HG02970 (cell line): Measurements from ENCODE around the gene THBS2.
"Not testable (repeated sequence)": the region's sequence is repeated elsewhere in the genome, so short reads cannot be mapped to it uniquely, and the experiment has no call there.

Experiments used
- ATAC-seq: cut with Tn5 transposase; IDR thresholded peaks from one replicate; pipeline ENCODE4 v1.9.1; 2021; ENCODE audit warnings: mild to moderate bottlenecking, moderate library complexity, moderate number of reproducible peaks; ENCODE audit not compliant: unreplicated experiment, low FRiP score

Gene THBS2

GRCh38 chr6:169189182-169189581 lies 64.5 kb downstream of the THBS2 start:
- no peak for ATAC-seq

DNA sequence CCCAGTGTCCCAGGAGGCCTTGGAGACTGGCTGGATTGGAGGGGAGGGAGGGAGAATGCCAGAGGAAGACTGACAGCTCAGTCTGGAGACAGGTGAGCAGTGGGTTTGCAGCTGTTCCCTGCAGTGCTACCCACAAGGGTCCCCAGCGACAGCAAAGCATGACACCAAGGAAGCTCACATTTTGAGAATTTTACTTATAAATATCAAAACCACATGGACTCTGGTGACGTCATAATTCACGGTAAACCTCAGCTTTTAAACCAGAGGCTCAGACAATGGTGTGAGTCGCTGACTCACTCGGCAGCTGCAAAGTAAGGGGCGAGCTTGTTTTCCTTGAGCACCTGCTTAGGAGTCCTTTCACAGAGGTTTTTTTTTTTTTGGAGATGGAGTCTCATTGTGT lies 65.2 kb downstream of the THBS2 start:
- no peak for ATAC-seq

DNA sequence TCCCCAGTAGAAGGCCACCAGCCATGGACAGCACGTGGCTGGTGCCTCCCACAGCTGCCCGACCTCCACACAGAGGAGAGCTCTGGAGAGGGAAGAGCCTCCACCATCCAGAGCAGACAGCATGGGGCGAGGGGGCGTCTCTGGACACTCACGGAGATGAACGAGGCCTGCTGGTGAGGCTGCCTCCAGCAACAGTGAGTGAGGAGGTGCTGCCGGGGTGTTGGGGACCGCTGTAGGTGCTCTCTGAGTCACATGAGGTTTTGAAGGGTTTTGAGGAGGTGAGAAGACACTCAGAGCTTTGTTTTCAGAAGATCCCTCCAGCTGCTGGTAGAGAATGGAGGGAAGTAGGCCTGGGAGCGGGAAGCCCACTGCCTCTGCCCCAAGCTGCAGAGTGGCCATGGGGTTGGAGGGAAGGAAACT lies 65.6 kb downstream of the THBS2 start:
- ATAC-seq: no peak

GRCh38 chr6:169186496-169187169 lies 67.0 kb downstream of the THBS2 start:
- ATAC-seq: no peak

- no peak for ATAC-seq
Measured at GRCh38 chr6:169185692-169186485, 67.8 kb downstream of the THBS2 start.

GRCh38 chr6:169185011-169185521 lies 68.6 kb downstream of the THBS2 start:
- no peak for ATAC-seq

DNA sequence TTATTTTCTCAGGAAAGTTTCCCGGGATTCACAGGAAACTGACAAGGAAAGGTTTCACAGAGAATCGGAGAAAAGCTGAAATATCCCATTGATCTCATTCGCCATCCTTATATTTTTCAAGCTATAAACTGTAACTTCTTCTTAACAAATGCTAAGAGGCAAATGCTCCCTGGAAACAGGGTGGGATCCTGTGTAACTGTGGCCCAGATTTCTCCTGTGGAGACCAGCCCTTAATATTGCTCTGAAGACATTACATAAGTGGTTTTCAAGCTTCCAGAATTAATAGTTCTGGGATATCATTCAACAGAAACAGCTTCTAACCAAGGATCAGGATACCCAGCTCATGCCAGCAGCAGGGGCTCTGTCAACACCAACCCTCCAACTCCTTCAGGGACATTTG lies 69.2 kb downstream of the THBS2 start:
- ATAC-seq: no peak

DNA sequence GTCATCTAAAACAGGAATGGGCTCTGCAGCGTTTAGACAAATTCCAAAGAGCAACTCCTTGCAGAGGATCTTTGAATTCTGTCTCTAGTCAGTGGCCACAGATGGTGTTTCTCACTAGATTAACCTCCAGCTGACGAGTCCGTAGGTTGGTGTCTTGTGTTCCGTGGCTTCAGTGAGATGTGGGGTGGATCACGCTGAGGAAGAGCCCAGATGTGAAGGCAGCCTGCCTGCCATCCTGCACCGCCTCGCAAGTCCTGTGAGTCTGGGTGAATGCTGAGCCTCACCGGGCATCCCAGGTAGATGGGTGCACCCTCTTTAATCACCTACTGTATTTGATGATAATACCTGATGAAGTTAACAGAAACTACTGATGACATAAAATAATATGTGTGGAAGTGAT lies 70.4 kb downstream of the THBS2 start:
- no peak for ATAC-seq

DNA sequence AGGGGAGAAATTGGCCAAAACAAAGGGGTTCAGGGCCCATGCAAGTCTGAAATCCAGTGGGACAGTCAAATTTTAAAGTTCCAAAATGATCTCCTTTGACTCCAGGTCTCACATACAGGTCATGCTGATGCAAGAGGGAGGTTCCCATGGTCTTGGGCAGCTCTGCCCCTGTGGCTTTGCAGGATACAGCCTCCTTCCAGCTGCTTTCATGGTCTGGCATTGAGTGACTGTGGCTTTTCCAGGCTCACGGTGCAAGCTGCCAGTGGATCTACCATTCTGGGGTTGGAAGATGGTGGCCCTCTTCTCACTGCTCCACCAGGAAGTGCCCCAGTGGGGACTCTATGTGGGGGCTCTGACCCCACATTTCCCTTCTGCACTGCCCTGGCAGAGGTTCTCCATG lies 73.8 kb downstream of the THBS2 start:
- ATAC-seq: not testable (repeated sequence)

DNA sequence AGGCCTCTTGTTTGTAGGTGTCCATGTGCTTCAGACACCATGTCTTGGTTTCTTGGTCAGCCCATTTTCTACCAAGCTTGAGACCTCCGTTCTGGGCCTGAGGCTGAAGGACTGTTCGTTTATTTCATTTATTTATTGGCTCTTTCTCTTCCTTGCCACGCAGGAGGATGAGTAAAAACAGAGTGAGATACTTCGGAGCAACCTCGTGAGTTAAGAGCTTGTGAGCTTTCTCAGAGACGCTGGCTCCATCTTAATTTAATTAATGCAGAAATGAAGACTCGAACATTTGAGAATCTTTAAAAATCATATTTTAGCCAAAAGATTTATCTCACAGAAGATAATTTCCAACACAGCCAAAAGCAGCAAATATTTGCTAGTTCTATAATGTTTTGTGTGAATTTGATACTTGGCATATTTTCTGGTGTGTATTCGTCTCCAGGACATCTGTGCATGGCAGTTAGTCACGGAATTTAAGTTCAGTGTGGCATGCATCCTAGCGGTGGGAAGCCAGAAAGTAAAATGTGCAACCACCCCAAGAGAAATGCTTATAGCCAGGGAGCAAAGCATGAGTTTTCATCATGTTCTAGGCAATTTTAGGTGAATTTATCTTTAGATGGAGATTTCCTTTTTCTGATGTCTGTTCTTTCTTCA lies 76.0 kb downstream of the THBS2 start:
- no peak for ATAC-seq

- no peak for ATAC-seq
Measured at GRCh38 chr6:169176361-169176991, 77.2 kb downstream of the THBS2 start.

- no peak for ATAC-seq
Measured at GRCh38 chr6:169175360-169175887, 78.2 kb downstream of the THBS2 start.

DNA sequence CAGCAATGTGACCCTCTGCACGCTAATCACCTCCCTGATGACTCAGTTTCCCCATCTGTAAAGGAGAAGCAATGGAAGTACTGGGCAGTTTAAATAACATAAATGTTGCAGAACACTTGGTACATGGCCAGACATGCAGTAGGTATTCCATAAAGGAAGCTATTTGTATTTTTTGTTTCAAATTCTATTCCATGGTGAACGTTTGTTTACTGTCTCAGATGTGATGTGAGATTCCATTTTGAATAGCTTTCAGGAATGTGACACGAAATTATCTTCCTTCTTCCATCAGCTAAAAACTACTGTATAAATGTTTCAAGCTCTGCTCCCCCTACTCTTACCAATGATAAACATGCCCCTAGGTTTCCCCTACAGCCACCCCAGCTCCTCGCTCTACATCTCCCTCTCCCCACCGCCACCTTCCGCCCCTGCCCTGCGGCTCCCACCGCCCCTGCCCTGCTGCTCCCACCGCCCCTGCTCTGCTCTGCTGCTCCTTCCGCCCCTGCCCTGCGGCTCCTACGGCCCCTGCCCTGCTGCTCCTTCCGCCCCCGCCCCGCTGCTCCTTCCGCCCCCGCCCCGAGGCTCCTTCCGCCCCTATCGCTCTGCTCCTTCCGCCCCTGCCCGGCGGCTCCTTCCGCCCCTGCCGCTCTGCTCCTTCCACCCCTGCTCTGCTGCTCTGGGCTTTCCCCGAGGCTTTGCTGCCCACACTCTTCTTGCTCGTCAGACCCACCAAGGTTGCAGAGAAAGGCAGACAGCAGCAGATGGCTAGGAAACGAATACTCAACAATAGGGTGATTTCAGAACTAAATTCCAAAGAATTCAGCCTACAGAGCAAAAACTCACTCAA lies 78.9 kb downstream of the THBS2 start:
- ATAC-seq: no peak

DNA sequence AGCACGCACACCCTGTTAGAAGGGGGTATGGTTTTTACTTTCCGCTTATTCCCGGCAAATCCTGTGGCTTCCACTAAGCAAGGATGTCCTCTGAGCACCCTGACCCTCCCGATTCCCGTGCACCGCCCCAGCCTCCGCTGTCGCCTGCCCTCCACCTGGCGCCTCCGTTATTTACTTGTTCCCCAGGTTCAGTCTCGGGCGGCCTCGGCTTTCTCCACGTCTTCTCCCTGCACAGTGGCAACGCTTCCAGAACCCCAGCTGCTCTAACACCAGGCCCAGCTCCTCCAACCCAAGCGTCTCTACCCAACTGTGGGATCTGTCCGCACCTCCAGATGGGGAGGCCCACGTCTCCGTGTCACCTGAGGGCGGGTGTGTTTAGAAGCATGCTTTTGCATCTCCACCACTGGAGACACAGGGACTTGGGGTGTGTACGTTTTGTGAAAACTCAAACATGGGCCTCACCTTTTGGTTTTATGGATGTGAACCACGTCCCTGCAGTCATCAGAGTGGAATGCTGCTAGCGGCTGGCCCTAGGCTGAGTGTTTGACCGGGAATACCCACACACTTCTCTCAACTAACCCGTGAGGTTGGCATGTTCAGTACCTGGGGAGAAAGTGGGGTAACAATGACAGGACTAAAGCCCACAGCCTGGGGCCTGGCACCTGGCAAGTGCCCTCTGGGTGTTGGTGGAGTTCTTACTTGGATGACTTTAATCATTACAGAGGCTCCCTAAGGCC lies 79.9 kb downstream of the THBS2 start:
- ATAC-seq: no peak

DNA sequence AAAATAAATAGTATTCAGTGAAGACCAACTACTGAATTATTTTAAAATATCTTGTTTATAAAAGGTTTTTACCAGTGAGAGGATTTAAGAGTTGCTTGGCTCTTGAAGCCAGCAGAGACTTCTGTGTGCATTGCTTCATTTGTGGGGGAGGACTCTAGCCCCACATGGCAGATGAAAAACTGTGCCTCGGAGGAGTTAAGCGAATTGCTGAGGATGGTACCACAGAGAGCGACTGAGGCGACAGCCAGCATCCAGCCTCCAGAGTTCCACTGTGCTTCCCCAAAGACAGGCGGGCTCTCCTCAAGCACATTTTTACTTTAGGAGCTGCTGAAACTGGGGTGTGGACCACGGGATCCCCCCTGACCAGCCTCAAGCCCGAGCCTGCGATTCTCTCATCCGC lies 80.7 kb downstream of the THBS2 start:
- ATAC-seq: no peak

- no peak for ATAC-seq
Measured at GRCh38 chr6:169172456-169172855, 81.2 kb downstream of the THBS2 start.

- ATAC-seq: no peak
Measured at GRCh38 chr6:169171951-169172350, 81.7 kb downstream of the THBS2 start.

GRCh38 chr6:169171016-169171415 lies 82.6 kb downstream of the THBS2 start:
- ATAC-seq: no peak

- no peak for ATAC-seq
Measured at GRCh38 chr6:169170583-169170955, 83.1 kb downstream of the THBS2 start.
